Ovary (tissue), 3 donors: ENCODE data around the gene GOLGA8H.
"Not testable (repeated sequence)": the region's sequence is repeated elsewhere in the genome, so short reads cannot be mapped to it uniquely, and the experiment has no call there.

ENCODE experiments used
- CTCF ChIP-seq, 3 donors: fragments of 450-650 bp in 2 of 3; fragments of 200-600 bp in 1 of 3; IDR thresholded peaks; one replicate each; pipeline versions ENCODE4 v1.5.1 to v1.8.0; 2016 to 2022; ENCODE audit warnings: antibody characterized with exemption in 3 of 3, mild to moderate bottlenecking in 1 of 3
- POLR2A ChIP-seq: fragments of 450-650 bp; IDR thresholded peaks from one replicate; pipeline ENCODE4 v1.6.1; 2017; ENCODE audit warnings: antibody characterized with exemption, mild to moderate bottlenecking, moderate library complexity
- donor health status: DM: no; HTN: no; CAD: no.

GRCh38 chr15:30626632-30627031, 22.8 kb downstream of the GOLGA8H start:
- TF ChIP-seq POLR2A; CTCF (IDR thresholded peaks at IDR 0.05): not testable (repeated sequence)
